SW 1271 (cell line): Measurements from ENCODE around the gene FLT3LG.
"Not testable (repeated sequence)": the region's sequence is repeated elsewhere in the genome, so short reads cannot be mapped to it uniquely, and the experiment has no call there.

Experiments
- DNase-seq, 2 experiments: peaks; one replicate each; lab custom pipeline; 2025; lab: John Stamatoyannopoulos, UW

Gene FLT3LG

GRCh38 chr19:49461656-49462055, 12.4 kb upstream of the FLT3LG start:
- no peak for DNase-seq

GRCh38 chr19:49462492-49462891, 11.5 kb upstream of the FLT3LG start:
- DNase-seq: no peak

- no peak for DNase-seq
Measured at GRCh38 chr19:49463960-49464740, 9.9 kb upstream of the FLT3LG start.

GRCh38 chr19:49465371-49465770, 8.6 kb upstream of the FLT3LG start:
- DNase-seq: no peak

- DNase-seq: no peak
Measured at GRCh38 chr19:49468199-49468598, 5.8 kb upstream of the FLT3LG start.

GRCh38 chr19:49468746-49469447, 5.1 kb upstream of the FLT3LG start:
- DNase-seq: peak in 1 of 2 experiments; percentile 43

- no peak for DNase-seq
Measured at GRCh38 chr19:49469828-49470614, 4.0 kb upstream of the FLT3LG start.

- no peak for DNase-seq
Measured at GRCh38 chr19:49470615-49470978, 3.4 kb upstream of the FLT3LG start.

- DNase-seq: no peak
Measured at GRCh38 chr19:49472936-49473335, 1.1 kb upstream of the FLT3LG start.

- DNase-seq: not testable (repeated sequence)
Measured at GRCh38 chr19:49473501-49473867, 531 bp upstream of the FLT3LG start.

- no peak for DNase-seq
Measured at GRCh38 chr19:49474542-49474924, 518 bp downstream of the FLT3LG start.

GRCh38 chr19:49475191-49475917, 1.3 kb downstream of the FLT3LG start:
- DNase-seq: no peak

- peak in 1 of 2 experiments; percentile 13 for DNase-seq
Measured at GRCh38 chr19:49475995-49476880, 2.2 kb downstream of the FLT3LG start.

GRCh38 chr19:49479975-49480628, 6.1 kb downstream of the FLT3LG start:
- no peak for DNase-seq

GRCh38 chr19:49481020-49481683, 7.1 kb downstream of the FLT3LG start:
- DNase-seq: no peak

- no peak for DNase-seq
Measured at GRCh38 chr19:49486232-49486631, 12.2 kb downstream of the FLT3LG start.

- no peak for DNase-seq
Measured at GRCh38 chr19:49486710-49487276, 12.8 kb downstream of the FLT3LG start.

- peak; percentile 90 to 94 for DNase-seq
Measured at GRCh38 chr19:49487277-49488045, 13.4 kb downstream of the FLT3LG start, which contains the start of gene RPL13A. RPL13A (plus strand) TSS chr19:49487608; CDS start chr19:49487630, 22 bp downstream.
